B cell (primary cell): ENCODE results near the gene RIF1. TPM values are rescaled to one million over a fixed set of nuclear protein-coding genes. Genes with fewer than 3 reads are reported as not detected.

Experiments used
- ATAC-seq: fragments of 200-7000 bp; cut with Tn5 transposase; one replicate; pipeline ENCODE4 v1.10.0; 2021; ENCODE audit warnings: low read depth, mild to moderate bottlenecking, moderate number of reproducible peaks, moderate library complexity
- CTCF ChIA-PET: fragments of 350-600 bp; sonication (Branson Sonifier 250); formaldehyde crosslinking; loops from one replicate; lab custom pipeline; 2021; ENCODE audit warnings: antibody characterized with exemption, inconsistent platforms; lab: Charles Lee
- POLR2A ChIA-PET: fragments of 350-600 bp; sonication (Branson Sonifier 250); formaldehyde crosslinking; loops from one replicate; lab custom pipeline; 2021; ENCODE audit warnings: antibody characterized with exemption; lab: Charles Lee
- DNase-seq: peaks from one replicate; pipeline ENCODE4 v3.0.0; 2013
- H2AFZ ChIP-seq: 2 replicates; pipeline ENCODE4 v1.6.1; 2012; ENCODE audit warnings: mild to moderate bottlenecking, low read depth, low read length; ENCODE audit not compliant: insufficient read depth, poor library complexity, severe bottlenecking
- H3K27ac ChIP-seq, 2 donors: 1 replicate in 1 of 2; 2 replicates in 1 of 2; pipeline ENCODE4 v1.5.1; 2012 to 2013; ENCODE audit warnings: low read length in 2 of 2, mild to moderate bottlenecking in 2 of 2, moderate library complexity in 1 of 2
- H3K27me3 ChIP-seq, 4 experiments: fragments of 200-600 bp in 1 of 4; sonication (generic) in 1 of 4; replicated peaks in 1 of 4; 1 replicate in 2 of 4; 2 replicates in 2 of 4; pipeline versions ENCODE4 v1.6.1 to v1.7.0; 2013 to 2016; ENCODE audit warnings: low read length in 3 of 4, mild to moderate bottlenecking in 2 of 4, mixed read lengths in 1 of 4, moderate library complexity in 1 of 4; ENCODE audit not compliant: insufficient read depth in 4 of 4, control insufficient read depth in 3 of 4; ENCODE audit errors: control extremely low read depth in 1 of 4
- H3K36me3 ChIP-seq, 2 experiments: replicated peaks in 1 of 2; 1 replicate in 1 of 2; 2 replicates in 1 of 2; pipeline versions ENCODE4 v1.6.1 to v1.7.1; 2013; ENCODE audit warnings: low read length in 1 of 2; ENCODE audit not compliant: insufficient read depth in 2 of 2, control insufficient read depth in 1 of 2; ENCODE audit errors: control extremely low read depth in 1 of 2, extremely low read depth in 1 of 2
- H3K4me1 ChIP-seq, 2 donors: fragments of 200-600 bp in 1 of 2; sonication (generic) in 1 of 2; 1 replicate in 1 of 2; 2 replicates in 1 of 2; pipeline versions ENCODE4 v1.5.1 to v1.6.1; 2013 to 2017; ENCODE audit warnings: low read length in 2 of 2; ENCODE audit not compliant: control insufficient read depth in 2 of 2, insufficient read depth in 2 of 2
- H3K4me2 ChIP-seq: replicated peaks from 2 replicates; pipeline ENCODE3; 2012; ENCODE audit warnings: mild to moderate bottlenecking, low read depth, low read length; ENCODE audit not compliant: poor library complexity, severe bottlenecking
- H3K4me3 ChIP-seq, 5 experiments: fragments of 200-600 bp in 1 of 5; sonication (generic) in 1 of 5; 1 replicate in 3 of 5; 2 replicates in 2 of 5; pipeline versions ENCODE4 v1.5.1 to v1.7.0; 2011 to 2016; ENCODE audit warnings: low read length in 4 of 5, mild to moderate bottlenecking in 4 of 5, low read depth in 2 of 5, control low read depth in 1 of 5, moderate library complexity in 1 of 5; ENCODE audit not compliant: insufficient read depth in 1 of 5; ENCODE audit errors: control extremely low read depth in 1 of 5, extremely low read depth in 1 of 5
- H3K79me2 ChIP-seq: fragments of 200-600 bp; sonication (generic); one replicate; pipeline ENCODE4 v1.6.0; 2016; ENCODE audit warnings: low read length; ENCODE audit not compliant: control insufficient read depth, insufficient read depth
- H3K9ac ChIP-seq: fragments of 200-600 bp; sonication (generic); 2 replicates; pipeline ENCODE4 v1.6.1; 2017; ENCODE audit warnings: mild to moderate bottlenecking, low read length, moderate library complexity
- H3K9me3 ChIP-seq, 3 donors: one replicate each; pipeline versions ENCODE4 v1.6.1 to v1.7.1; 2013; ENCODE audit warnings: low read length in 2 of 3; ENCODE audit not compliant: control insufficient read depth in 2 of 3, insufficient read depth in 1 of 3; ENCODE audit errors: control extremely low read depth in 1 of 3
- H4K20me1 ChIP-seq: 2 replicates; pipeline ENCODE4 v1.6.0; 2012; ENCODE audit warnings: mild to moderate bottlenecking, low read length; ENCODE audit not compliant: insufficient read depth, control insufficient read depth, poor library complexity, severe bottlenecking
- H3K27ac Mint-ChIP-seq: one replicate; pipeline ENCODE4 v1.8.0; 2021; ENCODE audit warnings: mixed read lengths
- H3K27me3 Mint-ChIP-seq: one replicate; pipeline ENCODE4 v1.8.0; 2021; ENCODE audit warnings: mixed read lengths
- H3K4me1 Mint-ChIP-seq: one replicate; pipeline ENCODE4 v1.8.0; 2021; ENCODE audit warnings: mixed read lengths
- H3K4me3 Mint-ChIP-seq: one replicate; pipeline ENCODE4 v1.8.0; 2021; ENCODE audit warnings: mixed read lengths
- H3K9me3 Mint-ChIP-seq: one replicate; pipeline ENCODE4 v1.8.0; 2022; ENCODE audit warnings: mixed read lengths; ENCODE audit not compliant: insufficient read depth
- EZH2 ChIP-seq: IDR thresholded peaks from 2 replicates; pipeline ENCODE4 v1.6.1; 2012; ENCODE audit warnings: borderline replicate concordance, low read depth, mild to moderate bottlenecking, moderate library complexity, low read length; ENCODE audit not compliant: insufficient read depth, poor library complexity, severe bottlenecking
- WGBS: methylation state at CpG from one replicate; pipeline ENCODE4 v1.1.5; 2013; ENCODE audit warnings: missing lambda C conversion rate; ENCODE audit not compliant: insufficient coverage; 5-methylcytosine and 5-hydroxymethylcytosine counted together
- intact Hi-C: fragments of 100-400 bp; cut with micrococcal nuclease; formaldehyde crosslinking; loops from one replicate; pipeline ENCODE4 v1.10.0; 2022
- polyA plus RNA-seq: library from polyadenylated mRNA; depleted of rRNA; stranded (reverse); fragments of >200 nt; gene quantifications from 2 replicates; pipeline ENCODE4 v1.2.3, GENCODE V29; 2012
- total RNA-seq, 2 donors: library from RNA; stranded (reverse); fragments of 120-200 nt in 1 of 2; gene quantifications; 1 replicate in 1 of 2; 2 replicates in 1 of 2; pipeline versions ENCODE4 v1.2.3 to v1.2.4, GENCODE V29; 2013 to 2022
- TF ChIP-seq, protein P1 (sequence below): fragments of 200-600 bp; IDR thresholded peaks from one replicate; pipeline ENCODE4 v1.8.0; 2022; ENCODE audit warnings: antibody characterized with exemption, mild to moderate bottlenecking

The RIF1 gene
- total and polyA plus RNA-seq, 2 donors (not counting 1 experiment from before 2014, with no cell fraction given), result 3.3 to 60.5 TPM

DNA sequence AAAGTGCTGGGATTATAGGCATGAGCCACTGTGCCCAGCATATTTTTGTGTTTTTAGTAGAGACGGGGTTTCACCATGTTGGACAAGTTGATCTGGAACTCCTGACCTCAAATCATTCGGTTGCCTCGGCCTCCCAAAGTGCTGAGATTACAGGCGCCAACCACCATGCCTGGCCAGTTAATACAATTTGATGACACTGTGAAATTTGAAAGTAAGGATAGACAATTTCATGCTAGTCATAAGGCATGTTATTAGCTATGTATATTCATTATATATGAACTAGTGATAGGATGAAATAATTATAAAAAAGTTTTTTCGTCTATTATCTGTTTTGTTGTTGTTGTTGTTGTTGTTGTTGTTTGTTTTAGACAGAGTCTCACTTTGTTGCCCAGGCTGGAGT is 8.6 kb upstream of the RIF1 start:
- no peak overlapping the region for H3K4me3 ChIP-seq
- Mint-ChIP-seq H3K4me3 (no peak overlapping the region), H3K27me3 (no peaks in the 10 kb centered on the region), H3K27ac (no peak overlapping the region), H3K4me1 (no peaks in the 10 kb centered on the region), H3K9me3 (no peaks in the 10 kb centered on the region)
- no peak for TF ChIP-seq EZH2
- TF ChIP-seq, protein P1, sequence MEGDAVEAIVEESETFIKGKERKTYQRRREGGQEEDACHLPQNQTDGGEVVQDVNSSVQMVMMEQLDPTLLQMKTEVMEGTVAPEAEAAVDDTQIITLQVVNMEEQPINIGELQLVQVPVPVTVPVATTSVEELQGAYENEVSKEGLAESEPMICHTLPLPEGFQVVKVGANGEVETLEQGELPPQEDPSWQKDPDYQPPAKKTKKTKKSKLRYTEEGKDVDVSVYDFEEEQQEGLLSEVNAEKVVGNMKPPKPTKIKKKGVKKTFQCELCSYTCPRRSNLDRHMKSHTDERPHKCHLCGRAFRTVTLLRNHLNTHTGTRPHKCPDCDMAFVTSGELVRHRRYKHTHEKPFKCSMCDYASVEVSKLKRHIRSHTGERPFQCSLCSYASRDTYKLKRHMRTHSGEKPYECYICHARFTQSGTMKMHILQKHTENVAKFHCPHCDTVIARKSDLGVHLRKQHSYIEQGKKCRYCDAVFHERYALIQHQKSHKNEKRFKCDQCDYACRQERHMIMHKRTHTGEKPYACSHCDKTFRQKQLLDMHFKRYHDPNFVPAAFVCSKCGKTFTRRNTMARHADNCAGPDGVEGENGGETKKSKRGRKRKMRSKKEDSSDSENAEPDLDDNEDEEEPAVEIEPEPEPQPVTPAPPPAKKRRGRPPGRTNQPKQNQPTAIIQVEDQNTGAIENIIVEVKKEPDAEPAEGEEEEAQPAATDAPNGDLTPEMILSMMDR, result no peak
- H3K4me1 ChIP-seq, result no peaks in the 10 kb centered on the region
- intact Hi-C loops, result no loop called here
- no peak for DNase-seq
- H3K27me3 ChIP-seq, result no peaks in the 10 kb centered on the region
- H3K79me2 ChIP-seq, result no peaks in the 10 kb centered on the region
- no peak overlapping the region for H3K9ac ChIP-seq
- no peak overlapping the region for H3K4me2 ChIP-seq
- ChIA-PET CTCF (no interaction called here), POLR2A (no interaction called here)
- no peak for ATAC-seq
- H3K36me3 ChIP-seq, result no peaks in the 10 kb centered on the region
- no peaks in the 10 kb centered on the region for H4K20me1 ChIP-seq
- H3K27ac ChIP-seq, result no peak overlapping the region
- no peak overlapping the region for H2AFZ ChIP-seq
- H3K9me3 ChIP-seq, result no peaks in the 10 kb centered on the region
- WGBS, result 100% methylated on average over 1 of the region's 5 CpGs

GRCh38 chr2:151403914-151404313 is 5.8 kb upstream of the RIF1 start:
- Mint-ChIP-seq H3K4me1 (peaks cover 2% of the 10 kb centered on the region), H3K27me3 (no peaks in the 10 kb centered on the region), H3K4me3 (no peak overlapping the region), H3K27ac (no peak overlapping the region), H3K9me3 (no peaks in the 10 kb centered on the region)
- Histone ChIP-seq H3K27me3 (no peaks in the 10 kb centered on the region), H3K9me3 (no peaks in the 10 kb centered on the region), H3K4me3 (no peak overlapping the region), H3K27ac (no peak overlapping the region), H4K20me1 (no peaks in the 10 kb centered on the region), H3K36me3 (no peaks in the 10 kb centered on the region), H3K79me2 (no peaks in the 10 kb centered on the region), H3K9ac (no peak overlapping the region), H2AFZ (no peak overlapping the region), H3K4me1 (no peaks in the 10 kb centered on the region), H3K4me2 (no peak overlapping the region)
- TF ChIP-seq, protein P1, result no peak
- no peak for TF ChIP-seq EZH2
- intact Hi-C loops, result no loop called here
- CTCF ChIA-PET, result interaction anchor here (0.7 kb wide), 1 partner anchor 17 kb away, joined by 4 read pairs; no protein-coding TSS in a partner anchor
- POLR2A ChIA-PET, result interaction anchor here (0.7 to 1.0 kb wide), 2 partner anchors 114 to 142 kb away, joined by 3 read pairs; partner anchors contain the start of genes NMI and RBM43
- DNase-seq (no peak), ATAC-seq (no peak)
- no CpG with 5 or more reads among the region's 4 CpGs for WGBS
